ENCODE measurements around the gene MICAL3.

Gene MICAL3

DNA sequence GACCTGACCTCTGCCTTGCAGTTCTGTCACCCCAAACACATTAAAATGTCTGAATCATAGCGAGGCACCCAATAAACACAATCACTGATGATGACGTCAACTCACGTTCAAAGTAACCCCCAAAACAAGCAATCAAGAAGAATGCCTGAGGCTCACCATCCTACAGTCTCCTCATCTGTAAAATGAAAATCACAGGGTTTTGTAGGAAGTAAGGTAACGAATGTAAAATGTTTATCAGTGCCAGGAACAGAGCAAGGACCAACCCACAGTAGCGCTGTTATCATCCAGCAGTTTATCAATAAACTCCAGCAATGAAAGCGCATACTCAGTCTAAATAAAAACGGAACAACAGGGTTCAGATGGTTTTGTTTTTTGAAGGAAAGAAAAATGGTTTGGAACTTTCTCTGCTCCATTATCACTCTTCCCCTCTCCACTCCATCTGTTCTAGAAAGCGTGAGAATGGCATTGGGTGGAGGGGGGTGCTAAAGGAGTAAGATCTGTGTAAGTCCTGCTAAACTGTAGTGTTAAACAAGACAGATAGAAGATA is 110.5 kb downstream of the MICAL3 start:
- no peak for DNase-seq (ENCODE audit: low read depth in 2 of 2)

DNA sequence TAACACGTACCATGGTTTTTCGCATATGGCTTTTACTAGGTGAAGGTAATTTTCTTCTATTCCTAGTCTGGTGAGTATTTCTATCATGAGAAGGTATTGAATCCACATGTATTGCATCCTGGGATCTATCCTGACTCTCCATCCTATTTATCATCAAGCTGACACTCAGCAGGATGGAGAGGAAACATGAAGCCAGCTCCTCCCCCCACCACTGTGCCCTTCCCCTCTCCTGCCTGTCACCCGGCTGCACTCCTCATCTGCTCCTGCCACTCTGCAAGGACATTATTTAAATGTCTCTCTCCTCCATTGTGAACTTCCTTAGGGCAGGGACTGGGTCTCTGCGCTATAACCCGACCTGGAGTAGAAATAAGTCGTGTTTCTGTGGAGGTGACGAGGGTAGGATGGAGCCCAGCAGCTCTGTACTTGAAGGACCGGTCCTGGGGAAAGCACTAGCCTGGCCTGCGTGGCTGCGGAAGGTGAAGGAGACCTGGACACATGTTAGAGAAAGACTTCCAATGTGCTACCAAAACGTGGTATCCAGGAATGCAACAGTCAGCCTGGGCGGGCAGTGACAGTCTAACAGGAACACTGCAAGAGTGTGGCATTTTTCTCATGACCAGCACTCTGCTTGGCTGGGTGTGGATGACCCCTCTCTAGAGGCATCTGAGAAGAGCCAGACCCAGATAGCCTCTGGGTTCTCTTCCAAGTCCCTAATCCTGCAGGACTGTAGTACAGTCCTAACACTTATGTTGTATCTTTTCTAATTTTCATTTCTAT is 111.2 kb downstream of the MICAL3 start:
- DNase-seq (ENCODE audit: low read depth in 2 of 2) = no peak

- no peak for DNase-seq (ENCODE audit: low read depth in 2 of 2)
Measured at GRCh38 chr22:17911887-17912286, 112.5 kb downstream of the MICAL3 start.

DNA sequence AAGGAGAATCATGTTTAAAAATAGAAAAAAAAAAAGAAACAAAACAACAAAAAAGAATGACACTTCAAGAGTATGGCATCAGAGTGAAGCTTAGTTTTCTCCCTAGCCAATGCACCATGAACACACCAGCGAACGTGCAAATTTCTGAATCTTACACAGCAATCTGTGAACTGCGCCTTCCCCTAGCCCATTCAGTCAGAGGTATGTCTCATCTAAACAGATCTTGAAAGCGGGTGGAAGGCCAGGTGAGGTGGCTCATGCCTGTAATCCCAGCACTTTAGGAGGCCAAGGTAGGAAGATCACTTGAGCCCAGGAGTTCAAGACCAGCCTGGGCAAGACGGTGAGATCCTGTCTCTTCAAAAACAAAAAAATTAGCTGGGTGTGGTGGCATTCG is 113.1 kb downstream of the MICAL3 start:
- DNase-seq (ENCODE audit: low read depth in 2 of 2) = no peak

- no peak for DNase-seq (ENCODE audit: low read depth in 2 of 2)
Measured at GRCh38 chr22:17910561-17911311, 113.6 kb downstream of the MICAL3 start.

GRCh38 chr22:17907748-17908051 is 116.7 kb downstream of the MICAL3 start:
- no peak for DNase-seq (ENCODE audit: low read depth in 2 of 2)

GRCh38 chr22:17906978-17907747 is 117.2 kb downstream of the MICAL3 start:
- DNase-seq (ENCODE audit: low read depth in 2 of 2) = no peak

GRCh38 chr22:17905445-17905844 is 118.9 kb downstream of the MICAL3 start:
- no peak for DNase-seq (ENCODE audit: low read depth in 2 of 2)

GRCh38 chr22:17903564-17904295 is 120.6 kb downstream of the MICAL3 start:
- no peak for DNase-seq (ENCODE audit: low read depth in 2 of 2)

- no peak for DNase-seq (ENCODE audit: low read depth in 2 of 2)
Measured at GRCh38 chr22:17902960-17903359, 121.4 kb downstream of the MICAL3 start.

- no peak for DNase-seq (ENCODE audit: low read depth in 2 of 2)
Measured at GRCh38 chr22:17898375-17898774, 126.0 kb downstream of the MICAL3 start.

- no peak for DNase-seq (ENCODE audit: low read depth in 2 of 2)
Measured at GRCh38 chr22:17897858-17898257, 126.5 kb downstream of the MICAL3 start.

DNA sequence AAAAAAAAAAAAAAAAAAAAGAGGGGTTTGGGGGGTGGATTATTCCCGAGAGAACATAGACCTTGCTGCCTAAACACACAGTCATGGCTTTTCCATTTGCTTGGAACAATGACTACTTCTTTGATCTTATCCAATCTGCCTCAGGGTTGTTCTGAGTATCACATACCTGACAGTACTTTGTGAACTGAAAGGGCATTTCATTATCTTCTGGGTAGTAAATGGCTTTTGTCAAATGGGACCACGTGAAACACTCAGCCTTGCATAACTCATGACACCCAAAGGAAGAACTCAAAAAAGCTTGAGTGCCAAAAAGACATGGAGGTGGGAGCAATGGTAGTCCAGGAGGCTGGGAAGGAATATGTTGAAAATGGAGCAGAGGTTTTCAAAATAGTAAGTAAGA is 126.9 kb downstream of the MICAL3 start:
- no peak for DNase-seq (ENCODE audit: low read depth in 2 of 2)

- no peak for DNase-seq (ENCODE audit: low read depth in 2 of 2)
Measured at GRCh38 chr22:17896586-17896985, 127.8 kb downstream of the MICAL3 start.

GRCh38 chr22:17893900-17894535 is 130.3 kb downstream of the MICAL3 start:
- DNase-seq (ENCODE audit: low read depth in 2 of 2) = no peak

DNA sequence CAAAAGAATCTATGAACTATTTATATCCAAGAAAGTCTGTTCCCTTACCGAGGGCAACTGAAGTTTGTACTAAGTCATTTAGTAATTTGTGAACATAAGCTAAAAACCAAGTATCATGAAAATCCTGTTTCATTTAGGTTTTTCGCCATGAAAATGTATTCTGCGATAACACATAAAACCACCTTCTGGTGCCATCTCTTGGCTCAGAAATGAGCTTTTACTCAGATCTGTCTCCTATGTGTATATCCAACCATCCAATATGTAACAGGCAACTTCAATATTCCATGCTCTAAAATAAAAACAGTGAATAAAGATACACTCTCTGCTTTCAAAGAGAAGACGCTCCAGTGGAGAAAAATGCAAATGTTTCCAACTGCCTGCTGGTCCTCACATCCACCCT is 132.0 kb downstream of the MICAL3 start:
- DNase-seq (ENCODE audit: low read depth in 2 of 2) = no peak

DNA sequence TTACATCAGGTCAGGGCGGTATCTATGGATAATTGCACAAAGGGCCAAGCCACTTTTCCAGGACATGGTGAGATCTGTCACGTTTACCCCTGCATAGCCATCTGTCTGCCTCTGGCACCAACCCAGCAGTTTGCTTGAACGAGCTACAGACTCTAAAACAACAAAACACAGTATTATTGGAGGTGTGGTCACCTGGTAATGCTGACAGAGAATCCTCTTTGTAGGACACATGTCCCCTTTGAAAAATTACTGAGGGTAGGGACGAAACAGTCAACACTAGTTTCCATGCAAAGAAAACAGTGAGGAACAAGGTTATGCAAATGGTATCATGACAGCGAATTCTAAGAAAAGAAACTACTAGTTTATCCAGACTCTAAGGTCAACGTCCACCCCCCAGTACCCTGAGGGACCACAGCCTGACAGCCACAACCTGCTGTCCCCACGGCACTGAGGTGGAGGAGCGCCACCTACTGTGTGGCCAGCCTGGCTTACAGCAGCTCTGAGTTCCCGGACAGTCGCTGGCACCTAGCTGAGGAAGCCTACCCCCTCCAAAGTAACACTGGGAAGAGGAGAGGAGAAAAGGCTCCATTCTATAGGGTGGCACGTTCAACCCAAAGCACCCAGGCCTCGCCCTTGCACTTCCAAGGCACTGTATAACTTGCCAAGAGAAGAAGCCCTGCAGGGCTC is 132.7 kb downstream of the MICAL3 start:
- DNase-seq (ENCODE audit: low read depth in 2 of 2) = no peak

- no peak for DNase-seq (ENCODE audit: low read depth in 2 of 2)
Measured at GRCh38 chr22:17890892-17891291, 133.5 kb downstream of the MICAL3 start.

GRCh38 chr22:17890245-17890671 is 134.1 kb downstream of the MICAL3 start:
- DNase-seq (ENCODE audit: low read depth in 2 of 2) = no peak

DNA sequence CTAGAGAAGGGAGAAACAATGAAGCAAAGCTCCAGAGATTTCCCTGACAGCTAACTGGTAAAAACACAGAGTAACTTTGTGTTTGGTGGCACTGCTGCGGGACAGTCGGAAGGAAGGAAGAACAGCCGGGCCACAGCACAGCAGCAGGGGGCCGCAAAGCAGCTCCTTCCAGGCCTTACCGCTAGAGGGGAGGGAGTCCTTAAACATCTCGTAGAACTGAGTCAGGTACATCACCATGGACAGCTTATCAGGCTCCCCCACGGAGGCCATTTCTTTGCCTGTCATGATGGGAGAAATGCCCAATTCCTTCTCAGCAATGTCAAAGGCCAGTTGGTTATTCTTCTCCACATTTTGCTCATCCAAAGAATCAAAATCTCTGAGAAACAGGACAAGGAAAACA is 135.5 kb downstream of the MICAL3 start:
- no peak for DNase-seq (ENCODE audit: low read depth in 2 of 2)

DNA sequence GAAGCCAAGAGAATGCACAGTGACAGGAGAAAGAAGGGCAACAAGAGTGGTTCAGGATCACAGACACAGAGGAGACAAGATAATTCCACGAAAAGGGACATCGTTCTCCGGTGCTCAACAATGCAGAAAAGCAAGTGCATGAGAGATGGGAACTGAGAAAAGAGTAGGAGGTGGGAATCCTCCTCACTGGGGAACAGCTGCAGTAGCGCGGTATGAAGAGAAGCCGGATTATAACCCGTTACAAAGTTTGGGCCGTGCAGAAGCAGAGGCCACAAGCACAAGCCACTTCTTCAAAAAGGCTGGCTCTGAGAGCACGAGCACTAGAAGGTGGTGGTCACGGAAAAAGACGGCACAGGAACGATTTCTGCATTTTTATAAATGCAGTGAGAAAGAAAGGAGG is 135.9 kb downstream of the MICAL3 start:
- DNase-seq (ENCODE audit: low read depth in 2 of 2) = no peak

Measured in stimulated activated CD4-positive, alpha-beta T cell treated with anti-CD3 and anti-CD28 coated beads, Interleukin-1b, Interleukin-23, amount 100 ng/mL, for 4 hours (primary cell).